C4-2B (cell line): Measurements from ENCODE around the gene CTNNA1.
A peak's percentile ranks its signal among the peaks of the same experiment; 100 is the strongest.

ENCODE experiments used
- H3K27ac ChIP-seq: fragments of 450-650 bp; 2 replicates; pipeline ENCODE4 v1.5.1; 2017
- CTCF ChIP-seq: fragments of 450-650 bp; conservative IDR thresholded peaks from 2 replicates; pipeline ENCODE4 v1.5.1; 2017; ENCODE audit warnings: mild to moderate bottlenecking
- ZFX ChIP-seq: fragments of 450-650 bp; IDR thresholded peaks from 2 replicates; pipeline ENCODE4 v1.6.1; 2017

CTNNA1 gene

GRCh38 chr5:138964647-138965201 is 211.5 kb downstream of the CTNNA1 start:
- H3K27ac ChIP-seq, result peak overlapping the region; percentile 46; the same call in 1 of the 2 replicates
- no peak for TF ChIP-seq ZFX
- no peak for TF ChIP-seq CTCF

- TF ChIP-seq ZFX, result no peak
- no peak for TF ChIP-seq CTCF
Measured at GRCh38 chr5:138965626-138966025, 212.4 kb downstream of the CTNNA1 start.

GRCh38 chr5:138966236-138966985 is 213.2 kb downstream of the CTNNA1 start:
- no peak for TF ChIP-seq ZFX
- TF ChIP-seq CTCF, result no peak
- no peak overlapping the region for H3K27ac ChIP-seq

More at GRCh38 chr5:138965626-138966025, 212.4 kb downstream of the CTNNA1 start:
- no peak overlapping the region for H3K27ac ChIP-seq

- peak overlapping the region; percentile 43 for H3K27ac ChIP-seq
- TF ChIP-seq CTCF, result no peak
- no peak for TF ChIP-seq ZFX
Measured at GRCh38 chr5:138967791-138968448, 214.7 kb downstream of the CTNNA1 start.

GRCh38 chr5:138968601-138969000 is 215.4 kb downstream of the CTNNA1 start:
- H3K27ac ChIP-seq, result peak overlapping the region; percentile 43
- TF ChIP-seq CTCF (no peak), ZFX (no peak)

- TF ChIP-seq ZFX (no peak), CTCF (no peak)
- H3K27ac ChIP-seq, result no peak overlapping the region
Measured at GRCh38 chr5:138969323-138970002, 216.2 kb downstream of the CTNNA1 start.

GRCh38 chr5:138972230-138972629 is 219.0 kb downstream of the CTNNA1 start:
- no peak overlapping the region for H3K27ac ChIP-seq
- TF ChIP-seq ZFX (no peak), CTCF (no peak)
